ENCODE data around the gene SERPINC1. TPM values are rescaled to one million over a fixed set of nuclear protein-coding genes. Genes with fewer than 3 reads are reported as not detected.

SERPINC1 gene
- total and polyA plus RNA-seq, 10 of the 15 experiments (the other 5 are each of a cell fraction or from before 2014, with no cell fraction given) = 0.11 to 0.44 TPM; not detected in 8

DNA sequence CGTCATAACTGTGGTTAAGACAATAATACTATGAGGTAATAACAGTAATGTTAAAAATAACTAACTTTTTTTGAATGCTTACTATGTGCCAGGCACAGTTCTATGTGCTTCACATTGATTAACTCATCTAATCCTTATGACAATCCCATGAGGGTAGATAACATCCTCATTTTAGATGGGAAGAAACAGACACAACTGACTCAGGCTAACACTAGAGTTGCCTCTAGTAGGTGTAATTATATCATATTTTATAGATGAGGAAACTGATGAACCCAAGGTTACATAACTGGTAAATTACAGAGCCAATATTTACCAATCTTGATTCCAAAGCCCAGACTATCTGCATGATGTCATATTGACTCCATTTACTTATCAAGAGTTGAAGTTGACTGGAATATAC lies 23.5 kb downstream of the SERPINC1 start:
- FAIRE-seq = no peak

More for the DNA sequence above, 23.5 kb downstream of the SERPINC1 start:
- ChIA-PET CTCF (no interaction called here), RAD21 (ENCODE audit: unreplicated experiment) (no interaction called here), SMC1A (ENCODE audit: uncharacterized antibody, unreplicated experiment) (no interaction called here), POLR2A (no interaction called here)
- Histone ChIP-seq H3K27ac (ENCODE audit: control insufficient read depth, insufficient read depth) (no peak overlapping the region), H2AFZ (ENCODE audit: control insufficient read depth, low read depth, low read length) (no peak overlapping the region), H4K20me1 (ENCODE audit: control insufficient read depth, insufficient read depth) (no peaks in the 10 kb centered on the region), H3K4me1 (ENCODE audit: control insufficient read depth, insufficient read depth, low read length) (no peaks in the 10 kb centered on the region), H3K79me2 (ENCODE audit: control insufficient read depth, insufficient read depth, low read length) (no peaks in the 10 kb centered on the region), H3K27me3 (replicated peaks in 1 of 2; ENCODE audit: control insufficient read depth in 2 of 2, insufficient read depth in 2 of 2, low read length in 1 of 2) (no peaks in the 10 kb centered on the region), H3K4me2 (ENCODE audit: control insufficient read depth, insufficient read depth) (no peak overlapping the region), H3K36me3 (ENCODE audit: control insufficient read depth in 2 of 2, insufficient read depth in 2 of 2, low read length in 1 of 2) (no peaks in the 10 kb centered on the region), H3K9me3 (replicated peaks; ENCODE audit: control insufficient read depth, insufficient read depth, low read length) (no peaks in the 10 kb centered on the region), H3K9ac (ENCODE audit: control insufficient read depth, insufficient read depth, low read length) (no peak overlapping the region), H3K4me3 (no peak overlapping the region)
- WGBS (ENCODE audit: insufficient coverage, insufficient replicate concordance, low lambda C conversion rate, missing lambda C conversion rate) = 100% methylated on average over 1 of the region's 1 CpG
- no TSS peak for BruUV-seq (replicated peaks)
- ATAC-seq (no peak), DNase-seq (ENCODE audit: low read depth, low spot score) (no peak)
- intact Hi-C loops (cut with micrococcal nuclease; ENCODE audit: unreplicated experiment) (no loop called here), in situ Hi-C loops (cut with MboI) (no loop called here)
- TF ChIP-seq STAT1 (conservative IDR thresholded peaks at IDR 0.05) (no peak), ZSCAN29 (IDR thresholded peaks at IDR 0.05) (no peak), CHD4 (IDR thresholded peaks at IDR 0.05) (no peak), REST (IDR thresholded peaks at IDR 0.05; ENCODE audit: low read depth, low read length) (no peak), CREB1 (IDR thresholded peaks at IDR 0.05; ENCODE audit: low read depth) (no peak)
- TF ChIP-seq, protein P1, sequence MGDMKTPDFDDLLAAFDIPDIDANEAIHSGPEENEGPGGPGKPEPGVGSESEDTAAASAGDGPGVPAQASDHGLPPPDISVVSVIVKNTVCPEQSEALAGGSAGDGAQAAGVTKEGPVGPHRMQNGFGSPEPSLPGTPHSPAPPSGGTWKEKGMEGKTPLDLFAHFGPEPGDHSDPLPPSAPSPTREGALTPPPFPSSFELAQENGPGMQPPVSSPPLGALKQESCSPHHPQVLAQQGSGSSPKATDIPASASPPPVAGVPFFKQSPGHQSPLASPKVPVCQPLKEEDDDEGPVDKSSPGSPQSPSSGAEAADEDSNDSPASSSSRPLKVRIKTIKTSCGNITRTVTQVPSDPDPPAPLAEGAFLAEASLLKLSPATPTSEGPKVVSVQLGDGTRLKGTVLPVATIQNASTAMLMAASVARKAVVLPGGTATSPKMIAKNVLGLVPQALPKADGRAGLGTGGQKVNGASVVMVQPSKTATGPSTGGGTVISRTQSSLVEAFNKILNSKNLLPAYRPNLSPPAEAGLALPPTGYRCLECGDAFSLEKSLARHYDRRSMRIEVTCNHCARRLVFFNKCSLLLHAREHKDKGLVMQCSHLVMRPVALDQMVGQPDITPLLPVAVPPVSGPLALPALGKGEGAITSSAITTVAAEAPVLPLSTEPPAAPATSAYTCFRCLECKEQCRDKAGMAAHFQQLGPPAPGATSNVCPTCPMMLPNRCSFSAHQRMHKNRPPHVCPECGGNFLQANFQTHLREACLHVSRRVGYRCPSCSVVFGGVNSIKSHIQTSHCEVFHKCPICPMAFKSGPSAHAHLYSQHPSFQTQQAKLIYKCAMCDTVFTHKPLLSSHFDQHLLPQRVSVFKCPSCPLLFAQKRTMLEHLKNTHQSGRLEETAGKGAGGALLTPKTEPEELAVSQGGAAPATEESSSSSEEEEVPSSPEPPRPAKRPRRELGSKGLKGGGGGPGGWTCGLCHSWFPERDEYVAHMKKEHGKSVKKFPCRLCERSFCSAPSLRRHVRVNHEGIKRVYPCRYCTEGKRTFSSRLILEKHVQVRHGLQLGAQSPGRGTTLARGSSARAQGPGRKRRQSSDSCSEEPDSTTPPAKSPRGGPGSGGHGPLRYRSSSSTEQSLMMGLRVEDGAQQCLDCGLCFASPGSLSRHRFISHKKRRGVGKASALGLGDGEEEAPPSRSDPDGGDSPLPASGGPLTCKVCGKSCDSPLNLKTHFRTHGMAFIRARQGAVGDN (IDR thresholded peaks at IDR 0.05) = no peak
- TF ChIP-seq, protein P2, sequence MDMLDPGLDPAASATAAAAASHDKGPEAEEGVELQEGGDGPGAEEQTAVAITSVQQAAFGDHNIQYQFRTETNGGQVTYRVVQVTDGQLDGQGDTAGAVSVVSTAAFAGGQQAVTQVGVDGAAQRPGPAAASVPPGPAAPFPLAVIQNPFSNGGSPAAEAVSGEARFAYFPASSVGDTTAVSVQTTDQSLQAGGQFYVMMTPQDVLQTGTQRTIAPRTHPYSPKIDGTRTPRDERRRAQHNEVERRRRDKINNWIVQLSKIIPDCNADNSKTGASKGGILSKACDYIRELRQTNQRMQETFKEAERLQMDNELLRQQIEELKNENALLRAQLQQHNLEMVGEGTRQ (IDR thresholded peaks at IDR 0.05; ENCODE audit: borderline replicate concordance, low read depth, low read length) = no peak
- TF ChIP-seq, protein P3, sequence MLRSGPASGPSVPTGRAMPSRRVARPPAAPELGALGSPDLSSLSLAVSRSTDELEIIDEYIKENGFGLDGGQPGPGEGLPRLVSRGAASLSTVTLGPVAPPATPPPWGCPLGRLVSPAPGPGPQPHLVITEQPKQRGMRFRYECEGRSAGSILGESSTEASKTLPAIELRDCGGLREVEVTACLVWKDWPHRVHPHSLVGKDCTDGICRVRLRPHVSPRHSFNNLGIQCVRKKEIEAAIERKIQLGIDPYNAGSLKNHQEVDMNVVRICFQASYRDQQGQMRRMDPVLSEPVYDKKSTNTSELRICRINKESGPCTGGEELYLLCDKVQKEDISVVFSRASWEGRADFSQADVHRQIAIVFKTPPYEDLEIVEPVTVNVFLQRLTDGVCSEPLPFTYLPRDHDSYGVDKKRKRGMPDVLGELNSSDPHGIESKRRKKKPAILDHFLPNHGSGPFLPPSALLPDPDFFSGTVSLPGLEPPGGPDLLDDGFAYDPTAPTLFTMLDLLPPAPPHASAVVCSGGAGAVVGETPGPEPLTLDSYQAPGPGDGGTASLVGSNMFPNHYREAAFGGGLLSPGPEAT (IDR thresholded peaks at IDR 0.05; ENCODE audit: low read depth) = no peak

Data from GM12878 (cell line).